Activated CD8-positive, alpha-beta memory T cell treated with anti-CD3 and anti-CD28 coated beads, Interleukin-2, amount 50 U/mL, for 1 hour (primary cell): Measurements from ENCODE around the gene PKP1.

ENCODE experiments used
- DNase-seq: peaks from one replicate; pipeline ENCODE4 v3.0.0-alpha.2; 2020; ENCODE audit errors: extremely low read depth

Gene PKP1

GRCh38 chr1:201371276-201371675 is 88.0 kb downstream of the PKP1 start:
- no peak for DNase-seq

- DNase-seq, result no peak
These were observed 88.5 kb downstream of the PKP1 start for GRCh38 chr1:201371792-201372191.

GRCh38 chr1:201374364-201374763 is 91.1 kb downstream of the PKP1 start:
- no peak for DNase-seq

GRCh38 chr1:201375169-201375568 is 91.9 kb downstream of the PKP1 start:
- no peak for DNase-seq

- DNase-seq, result no peak
These were observed 92.8 kb downstream of the PKP1 start for GRCh38 chr1:201376107-201376463.

- no peak for DNase-seq
These were observed 93.4 kb downstream of the PKP1 start for GRCh38 chr1:201376464-201377374.

GRCh38 chr1:201377611-201378092 is 94.3 kb downstream of the PKP1 start, which contains the start of gene TNNT2:
TNNT2 (minus strand) TSS chr1:201377680; CDS start chr1:201373254, 4,426 bp downstream.
- DNase-seq, result no peak

GRCh38 chr1:201378804-201379203 is 95.5 kb downstream of the PKP1 start:
- DNase-seq, result no peak

- DNase-seq, result no peak
These were observed 96.5 kb downstream of the PKP1 start for GRCh38 chr1:201379733-201380242.

- DNase-seq, result no peak
These were observed 97.8 kb downstream of the PKP1 start for GRCh38 chr1:201381130-201381529.
